GM12865 (cell line): ENCODE data around the gene CIDEA.

Source experiments
- DNase-seq: peaks from one replicate; pipeline ENCODE4 v3.0.0; 2010; ENCODE audit warnings: low read depth
- H3K4me3 ChIP-seq: 2 replicates; pipeline ENCODE4 v1.5.1; 2011; ENCODE audit warnings: mild to moderate bottlenecking, low read depth, low read length, control low read depth
- TF ChIP-seq, protein P1 (sequence below): IDR thresholded peaks from 2 replicates; pipeline ENCODE4 v1.5.1; 2011; ENCODE audit warnings: low read length, control low read depth, low read depth, inconsistent platforms; ENCODE audit not compliant: insufficient read depth; ENCODE audit errors: missing control alignments

The CIDEA gene

DNA sequence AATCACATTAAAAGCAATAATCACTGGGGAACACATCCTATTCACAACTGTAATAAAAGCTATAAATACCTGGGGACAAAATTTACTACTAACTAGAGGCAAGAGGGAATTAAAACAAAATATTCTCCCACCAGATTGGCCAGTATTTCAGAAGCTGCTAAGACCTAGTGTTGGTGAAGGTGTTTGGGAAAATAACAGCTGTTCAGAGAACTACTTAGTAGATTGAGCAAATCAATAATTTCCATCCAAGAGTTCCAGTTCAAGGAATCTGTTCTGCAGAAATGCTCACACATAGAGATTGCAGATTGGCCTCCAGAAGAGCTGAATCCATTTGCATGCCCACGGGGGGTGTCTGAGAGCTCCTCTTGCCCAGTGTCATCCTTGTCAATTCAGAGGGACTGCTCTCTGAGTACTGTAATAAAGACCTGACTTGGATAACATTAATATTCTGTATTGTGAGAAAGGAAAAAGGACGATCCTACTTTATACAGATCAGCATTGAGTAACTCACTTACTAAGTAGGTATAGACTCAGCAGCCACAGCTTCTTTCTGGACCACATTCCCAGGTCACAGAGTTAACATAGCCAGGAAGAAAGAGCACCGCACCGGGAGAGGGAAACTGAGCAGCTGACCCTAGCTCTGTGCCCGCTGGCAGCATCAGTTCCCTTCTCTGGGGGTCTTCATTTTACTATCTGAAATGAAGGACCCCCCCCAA lies 59.5 kb downstream of the CIDEA start:
- DNase-seq = no peak
- H3K4me3 ChIP-seq = no peak overlapping the region
- TF ChIP-seq, protein P1, sequence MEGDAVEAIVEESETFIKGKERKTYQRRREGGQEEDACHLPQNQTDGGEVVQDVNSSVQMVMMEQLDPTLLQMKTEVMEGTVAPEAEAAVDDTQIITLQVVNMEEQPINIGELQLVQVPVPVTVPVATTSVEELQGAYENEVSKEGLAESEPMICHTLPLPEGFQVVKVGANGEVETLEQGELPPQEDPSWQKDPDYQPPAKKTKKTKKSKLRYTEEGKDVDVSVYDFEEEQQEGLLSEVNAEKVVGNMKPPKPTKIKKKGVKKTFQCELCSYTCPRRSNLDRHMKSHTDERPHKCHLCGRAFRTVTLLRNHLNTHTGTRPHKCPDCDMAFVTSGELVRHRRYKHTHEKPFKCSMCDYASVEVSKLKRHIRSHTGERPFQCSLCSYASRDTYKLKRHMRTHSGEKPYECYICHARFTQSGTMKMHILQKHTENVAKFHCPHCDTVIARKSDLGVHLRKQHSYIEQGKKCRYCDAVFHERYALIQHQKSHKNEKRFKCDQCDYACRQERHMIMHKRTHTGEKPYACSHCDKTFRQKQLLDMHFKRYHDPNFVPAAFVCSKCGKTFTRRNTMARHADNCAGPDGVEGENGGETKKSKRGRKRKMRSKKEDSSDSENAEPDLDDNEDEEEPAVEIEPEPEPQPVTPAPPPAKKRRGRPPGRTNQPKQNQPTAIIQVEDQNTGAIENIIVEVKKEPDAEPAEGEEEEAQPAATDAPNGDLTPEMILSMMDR = no peak

DNA sequence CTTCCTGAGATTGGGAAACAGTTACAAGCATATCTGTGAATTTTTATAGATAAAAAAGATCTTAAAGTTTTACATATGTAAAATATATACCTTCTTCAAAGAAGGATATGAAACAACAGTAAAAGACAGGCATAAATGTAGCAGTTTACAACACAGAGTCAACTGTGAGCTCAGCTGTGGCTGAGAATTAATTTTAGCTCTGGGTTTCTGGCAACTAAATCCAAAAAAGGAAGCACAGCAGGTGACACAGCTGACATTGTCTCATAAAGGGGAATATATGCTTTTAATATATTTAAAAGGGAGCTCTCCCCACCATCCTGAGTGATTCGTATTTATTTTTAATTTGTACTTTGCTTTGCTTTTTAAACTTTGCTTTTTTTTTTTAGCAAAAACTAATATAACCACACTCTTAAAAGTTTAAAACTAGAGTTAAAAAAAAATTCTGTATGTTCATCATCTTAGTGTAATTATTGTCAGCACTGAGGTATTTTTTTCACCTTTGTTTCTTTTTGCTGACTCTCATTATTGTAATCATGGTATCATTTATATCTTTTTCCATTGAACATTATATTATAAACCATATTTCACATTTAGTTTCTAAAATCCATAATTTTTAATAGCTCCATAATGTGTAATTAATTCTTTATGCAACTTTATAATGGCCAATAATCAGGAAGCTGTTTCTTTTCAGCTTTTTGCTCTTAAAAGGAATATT lies 60.6 kb downstream of the CIDEA start:
- no peak overlapping the region for H3K4me3 ChIP-seq
- TF ChIP-seq, protein P1 = no peak
- no peak for DNase-seq

DNA sequence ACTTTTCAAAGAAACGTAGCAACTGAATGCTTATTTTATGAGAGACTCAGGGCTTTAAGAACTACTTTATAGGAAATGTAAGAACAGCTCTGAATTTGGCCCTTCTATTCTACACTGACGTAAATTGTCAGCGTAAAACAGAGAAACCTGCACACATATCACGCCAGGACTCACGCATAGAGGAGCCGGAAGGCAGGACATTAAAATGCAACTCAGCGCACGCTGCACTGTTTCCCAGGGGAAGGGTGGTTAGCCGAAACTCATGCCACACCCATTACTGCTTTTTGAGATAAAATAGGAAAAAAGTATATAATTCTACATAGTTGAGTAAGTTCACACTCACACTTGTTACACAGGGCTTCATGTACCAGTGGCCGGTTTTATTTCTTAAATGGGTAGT lies 61.3 kb downstream of the CIDEA start:
- DNase-seq = no peak
- TF ChIP-seq, protein P1 = no peak

DNA sequence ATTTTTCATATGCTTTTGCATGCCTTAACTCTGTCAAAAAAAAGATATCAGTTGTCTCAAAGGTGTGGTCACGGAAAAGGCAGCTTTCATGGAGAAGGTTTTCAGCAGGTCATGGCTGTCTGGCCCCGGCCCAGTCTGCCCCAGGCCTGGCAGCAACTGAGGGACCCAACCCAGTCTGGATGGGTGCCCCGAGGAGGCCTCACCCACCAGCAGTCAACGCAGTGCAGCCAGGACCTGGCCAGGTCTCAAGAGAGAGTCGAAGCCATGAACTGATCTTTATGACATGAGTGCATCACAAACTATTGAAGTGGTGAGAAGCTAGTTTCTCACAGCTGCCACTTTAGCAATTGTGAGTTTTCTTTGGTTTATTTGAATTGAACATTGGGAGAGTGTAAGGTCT lies 61.8 kb downstream of the CIDEA start:
- TF ChIP-seq, protein P1 = no peak
- H3K4me3 ChIP-seq = no peak overlapping the region
- DNase-seq = no peak

More for the DNA sequence above, 61.3 kb downstream of the CIDEA start:
- no peak overlapping the region for H3K4me3 ChIP-seq

DNA sequence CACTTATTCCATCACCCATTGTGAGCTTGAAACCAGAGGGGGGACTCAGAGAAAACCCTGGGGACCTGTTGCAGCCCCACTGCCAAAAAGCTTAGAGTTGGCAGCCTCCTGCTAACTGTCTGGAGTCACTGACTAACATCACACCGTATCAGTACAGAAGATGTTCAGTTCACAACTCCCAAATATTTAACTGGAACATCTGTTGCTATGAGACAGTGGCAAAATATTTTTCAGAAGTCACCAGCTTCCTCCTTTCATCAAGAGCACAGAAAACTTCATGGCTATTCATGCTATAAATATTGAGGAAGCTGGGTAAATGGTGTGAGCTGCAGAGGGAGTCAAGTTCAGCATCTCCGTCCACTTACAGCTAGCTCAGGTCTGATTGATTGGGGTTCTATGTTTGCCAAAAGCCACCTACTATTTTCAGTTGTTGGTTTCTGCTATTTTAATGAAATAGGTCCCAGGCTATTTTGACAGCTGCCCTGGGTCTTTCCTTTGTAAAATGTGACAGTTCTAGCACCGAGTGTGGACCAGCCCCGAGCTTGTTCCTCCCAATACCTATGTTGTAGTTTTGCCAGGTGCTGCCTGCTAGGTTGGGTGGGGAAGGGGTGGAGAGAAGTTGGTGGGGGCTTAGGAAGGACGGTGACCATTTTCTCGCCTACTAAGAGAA lies 63.6 kb downstream of the CIDEA start:
- H3K4me3 ChIP-seq = no peak overlapping the region
- DNase-seq = no peak
- TF ChIP-seq, protein P1 = no peak

DNA sequence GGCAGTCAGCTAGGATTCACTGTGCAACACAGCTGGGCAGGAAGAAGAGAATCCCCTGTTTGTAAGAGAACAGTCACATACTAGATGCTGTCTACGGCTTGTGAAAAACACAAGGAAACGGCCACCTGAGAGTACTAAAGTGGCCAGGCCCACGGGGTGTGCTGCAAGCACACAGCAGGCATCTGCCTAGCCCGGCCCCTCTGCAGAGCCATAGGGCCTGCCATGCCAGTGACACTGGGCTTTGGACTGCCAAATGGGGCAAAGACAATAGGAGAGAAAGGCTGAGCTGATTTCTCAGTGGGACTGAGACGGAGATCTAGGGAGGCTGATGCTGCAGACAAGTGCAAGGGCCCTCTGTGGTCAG lies 64.2 kb downstream of the CIDEA start:
- H3K4me3 ChIP-seq = no peak overlapping the region
- TF ChIP-seq, protein P1 = no peak
- DNase-seq = no peak
